NCI-H345 treated with DMSO at 0.1 percent for 48 hours (cell line): Measurements from ENCODE around the gene USP4.

ENCODE experiments used
- DNase-seq: peaks from one replicate; lab custom pipeline; 2025; ENCODE audit not compliant: unreplicated experiment; lab: John Stamatoyannopoulos, UW

USP4 gene

DNA sequence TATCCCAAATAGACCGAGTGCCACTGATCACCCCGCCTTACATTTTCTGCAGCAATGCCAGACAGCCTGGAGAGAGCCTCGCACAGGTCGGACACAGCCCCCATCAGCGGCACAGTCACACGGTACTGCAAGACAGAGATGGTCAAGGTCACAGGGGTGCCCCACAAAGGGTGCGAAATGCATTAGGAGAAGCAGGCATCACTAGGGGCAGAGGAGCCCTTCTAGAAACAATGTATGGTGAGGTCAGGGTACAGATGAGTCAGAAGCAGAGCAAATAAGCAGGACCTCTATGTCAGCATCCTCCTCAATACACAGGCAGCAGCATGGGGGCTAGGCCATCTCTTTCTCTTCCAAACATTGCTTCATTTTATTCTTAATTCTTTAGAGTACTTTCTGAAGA is 41.3 kb downstream of the USP4 start:
- DNase-seq = no peak

DNA sequence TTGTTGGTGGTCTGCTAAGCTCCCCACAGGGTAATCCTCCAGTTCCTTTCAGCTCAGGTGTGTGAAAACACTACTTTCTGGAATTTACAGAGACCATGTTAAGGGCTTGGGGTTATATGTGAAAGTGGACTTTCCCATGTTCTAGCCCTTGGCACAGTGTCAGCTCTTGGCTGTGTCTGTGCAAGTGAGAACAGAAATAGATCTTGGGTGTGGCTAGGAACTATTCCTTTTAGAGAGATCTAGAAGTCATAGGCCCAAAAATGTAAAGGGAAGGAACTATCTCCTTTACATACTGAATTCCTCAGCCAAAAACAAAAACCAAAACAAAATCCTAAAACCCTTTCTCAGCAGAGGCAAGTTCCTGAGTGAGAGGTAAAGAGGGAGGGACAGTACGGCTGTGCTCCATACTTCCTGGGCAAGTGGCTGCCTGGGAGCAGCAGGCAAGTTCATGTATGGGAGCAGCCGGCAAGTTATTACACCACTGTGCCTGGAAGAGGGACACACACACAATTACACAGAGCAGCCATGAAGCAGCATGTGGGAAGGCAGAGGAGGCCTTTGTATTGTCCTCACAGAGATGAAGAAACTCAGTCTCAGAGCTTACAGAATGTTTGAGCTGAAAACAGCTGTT is 43.0 kb downstream of the USP4 start:
- no peak for DNase-seq

DNA sequence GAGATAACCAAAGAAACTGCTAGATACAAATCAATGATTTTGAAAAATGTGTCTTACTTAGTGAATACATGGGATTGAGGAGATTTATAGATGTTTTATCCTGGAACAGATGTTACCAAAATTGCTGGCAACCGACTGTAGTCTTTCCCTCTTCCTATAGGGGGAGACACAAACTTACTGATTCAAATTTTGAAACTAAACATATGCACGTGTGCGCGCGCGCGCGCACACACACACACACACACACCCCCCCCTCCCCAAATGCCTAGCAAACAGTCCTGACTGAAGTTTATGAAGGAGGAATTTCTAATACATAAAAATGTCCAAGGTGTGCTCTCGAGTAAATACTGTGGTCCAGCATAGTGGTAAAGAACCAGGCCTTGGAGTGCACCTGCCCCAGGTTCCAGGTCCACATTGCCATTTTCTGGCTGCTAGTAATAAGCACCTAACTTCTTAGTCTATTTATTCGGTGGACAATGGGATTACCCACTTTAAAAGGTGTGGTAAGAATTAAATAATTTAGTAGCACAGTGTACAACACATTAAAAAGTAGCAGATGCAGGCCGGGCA is 44.3 kb downstream of the USP4 start:
- no peak for DNase-seq

DNA sequence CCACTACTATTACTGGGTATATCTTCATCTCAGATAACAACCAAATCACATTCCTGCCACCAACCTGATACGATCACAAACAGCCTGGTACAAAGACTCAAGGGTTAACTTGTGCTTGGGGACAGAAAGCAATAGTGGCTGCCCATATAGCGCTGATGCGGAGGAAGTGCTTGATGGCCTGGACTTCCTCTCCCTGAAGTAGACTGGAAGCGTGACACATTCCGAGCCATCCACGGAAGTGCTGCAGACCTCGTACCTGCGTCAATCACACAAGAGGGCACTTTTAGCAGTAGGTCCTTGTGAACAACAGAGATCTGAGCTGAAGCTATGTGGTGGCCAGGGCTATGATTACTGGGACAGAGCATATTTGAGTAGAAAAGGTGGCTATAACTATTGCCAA is 45.5 kb downstream of the USP4 start:
- no peak for DNase-seq

DNA sequence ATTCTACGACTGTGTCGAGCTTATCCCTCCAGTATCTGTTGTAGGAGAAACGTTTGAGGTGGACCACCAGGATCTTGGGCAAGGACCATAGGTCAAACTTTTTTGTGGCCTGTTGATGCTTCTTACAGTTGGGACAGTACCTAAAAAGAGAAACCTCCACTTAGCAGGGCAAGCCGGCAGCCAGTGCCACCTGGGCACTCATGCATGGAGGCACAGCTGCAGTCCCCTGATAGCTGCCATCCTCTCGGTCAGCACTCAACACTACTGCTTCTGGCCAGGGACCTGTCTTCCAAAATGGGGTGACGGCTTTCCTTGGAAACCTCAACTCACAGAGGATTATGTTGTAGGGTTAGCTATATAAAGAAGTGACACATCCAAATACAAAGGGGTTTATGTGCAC is 55.9 kb downstream of the USP4 start:
- DNase-seq = no peak

DNA sequence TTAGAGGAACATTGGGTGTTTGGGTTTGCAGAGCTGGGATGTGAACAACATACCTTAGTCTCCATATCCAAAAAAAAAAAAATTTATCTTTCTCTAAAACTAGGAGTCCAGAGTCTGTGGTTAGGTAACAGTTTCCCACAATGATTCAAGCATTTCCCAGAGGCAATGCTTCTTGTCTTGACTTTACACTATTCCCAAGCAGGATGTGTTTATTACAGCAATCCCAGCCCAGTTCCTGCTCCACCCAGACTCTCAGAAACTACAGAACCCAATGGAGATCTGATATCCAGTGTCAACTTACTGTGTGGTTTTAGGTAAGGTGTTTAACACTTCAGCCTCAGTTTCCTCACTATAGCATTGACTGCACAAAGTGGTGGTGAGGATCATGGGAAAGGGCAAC is 60.5 kb downstream of the USP4 start:
- DNase-seq = no peak

DNA sequence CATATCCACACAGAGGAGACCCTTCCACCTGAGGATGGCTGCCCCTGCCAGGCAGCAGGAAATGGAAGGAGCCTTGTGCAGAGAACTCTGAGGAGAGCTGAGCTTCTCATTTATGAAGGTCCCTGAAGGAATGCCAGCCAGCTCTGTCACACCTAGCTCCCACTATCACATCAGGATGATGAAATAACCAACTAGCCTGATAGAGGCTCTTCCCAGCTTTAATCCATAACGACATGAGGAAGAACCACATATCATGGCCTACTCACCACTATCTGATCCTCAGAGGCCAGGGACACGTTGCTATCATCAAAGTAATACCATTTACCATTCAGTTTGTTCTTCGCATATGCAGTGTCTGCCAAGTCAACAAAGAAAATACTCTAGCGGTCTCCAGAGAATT is 61.3 kb downstream of the USP4 start:
- no peak for DNase-seq

DNA sequence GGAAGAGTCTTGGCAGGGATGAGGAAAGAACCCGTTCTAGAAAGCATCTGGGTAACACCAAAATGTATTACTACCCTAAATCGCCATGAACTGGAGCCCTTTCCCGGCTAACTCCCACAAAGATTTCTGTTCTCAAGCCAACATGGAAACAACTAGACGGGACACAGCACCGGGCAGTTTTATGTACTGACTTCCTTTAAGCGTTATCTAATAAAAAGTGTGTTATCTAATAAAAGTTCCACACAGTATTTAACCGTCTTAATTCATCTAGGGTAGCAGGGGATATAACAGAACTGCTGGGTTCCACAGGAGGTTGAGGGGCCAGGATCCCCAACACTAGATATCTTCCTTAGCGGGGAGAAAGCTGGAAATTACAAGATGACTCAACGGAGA is 62.5 kb downstream of the USP4 start:
- no peak for DNase-seq

DNA sequence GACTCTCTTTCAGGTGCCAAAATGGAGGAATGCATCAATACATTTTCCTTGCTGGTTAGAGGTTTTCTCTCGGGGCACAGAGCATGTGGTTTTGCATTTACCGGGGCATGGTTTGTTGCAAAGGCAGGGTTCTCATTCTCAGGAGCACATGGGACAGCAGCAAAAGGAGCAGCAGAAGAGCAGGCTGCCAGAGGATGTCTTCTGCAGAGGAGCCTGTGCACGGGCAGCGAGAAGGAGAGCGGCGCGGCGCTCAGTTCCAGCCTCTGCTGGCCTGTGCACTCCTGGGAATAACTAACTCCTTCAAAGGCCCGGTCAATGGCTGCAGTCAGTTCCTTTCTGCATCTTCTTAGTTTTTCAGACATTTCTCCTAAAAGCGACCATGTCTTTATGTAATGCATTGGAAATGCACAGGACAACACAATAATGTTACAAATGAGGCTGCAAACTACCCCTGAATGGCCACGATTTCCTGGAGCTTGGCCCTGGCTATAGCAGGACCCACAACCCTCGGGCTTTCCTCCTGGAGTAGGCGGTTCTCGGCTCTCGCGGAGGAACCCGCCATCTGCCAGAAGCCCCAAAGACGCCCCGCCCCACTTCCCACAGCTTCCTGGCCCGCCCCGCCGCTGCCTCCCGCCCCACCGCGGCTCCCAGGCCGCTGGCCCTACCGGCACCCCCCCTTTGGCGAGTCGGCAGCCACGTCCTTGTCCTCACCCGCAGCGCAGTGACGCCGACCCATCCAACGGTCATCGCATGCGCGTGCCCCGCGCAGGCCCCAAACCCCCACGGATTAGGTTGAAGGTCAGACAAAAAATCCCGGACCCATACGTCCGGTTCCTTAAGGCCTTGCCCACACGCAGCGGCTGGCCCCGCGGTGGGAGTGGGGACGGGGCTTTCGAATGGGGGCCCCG is 63.1 kb downstream of the USP4 start, which contains the start of gene C3orf62:
C3orf62 (minus strand) TSS at position 758 of the 908 bp plus-strand sequence; CDS start at position 398, 360 bp downstream.
- DNase-seq = no peak

DNA sequence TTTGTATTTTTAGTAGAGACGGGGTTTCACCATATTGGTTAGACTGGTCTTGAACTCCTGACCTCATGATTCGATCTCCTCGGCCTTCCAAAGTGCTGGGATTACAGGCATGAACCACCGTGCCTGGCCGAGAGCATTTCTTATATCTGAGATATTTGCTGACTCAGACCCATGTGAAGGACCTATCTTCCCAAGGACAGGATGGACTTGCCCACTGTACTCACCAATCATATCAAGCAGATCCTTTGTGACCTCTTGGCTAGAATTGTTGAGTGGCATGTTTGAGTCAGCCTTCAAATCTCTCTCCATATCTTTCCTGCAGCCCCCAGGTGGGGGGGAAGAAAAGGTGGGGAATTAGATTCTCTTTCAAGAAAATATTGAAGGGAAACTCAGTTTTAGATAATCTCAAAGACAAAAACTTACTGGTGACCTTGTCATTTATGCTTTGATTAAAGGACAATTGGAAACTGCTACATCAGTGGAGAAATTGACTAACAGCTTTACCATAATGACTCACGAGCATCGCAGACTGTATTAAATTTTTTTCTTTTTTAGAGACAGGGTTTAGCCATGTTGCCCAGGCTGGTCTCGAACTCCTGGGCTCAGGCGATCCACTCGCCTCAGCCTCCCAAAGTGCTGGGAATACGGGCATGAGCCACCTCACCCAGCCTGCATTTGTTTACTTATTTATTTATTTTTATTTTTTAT is 65.9 kb downstream of the USP4 start:
- DNase-seq = no peak

DNA sequence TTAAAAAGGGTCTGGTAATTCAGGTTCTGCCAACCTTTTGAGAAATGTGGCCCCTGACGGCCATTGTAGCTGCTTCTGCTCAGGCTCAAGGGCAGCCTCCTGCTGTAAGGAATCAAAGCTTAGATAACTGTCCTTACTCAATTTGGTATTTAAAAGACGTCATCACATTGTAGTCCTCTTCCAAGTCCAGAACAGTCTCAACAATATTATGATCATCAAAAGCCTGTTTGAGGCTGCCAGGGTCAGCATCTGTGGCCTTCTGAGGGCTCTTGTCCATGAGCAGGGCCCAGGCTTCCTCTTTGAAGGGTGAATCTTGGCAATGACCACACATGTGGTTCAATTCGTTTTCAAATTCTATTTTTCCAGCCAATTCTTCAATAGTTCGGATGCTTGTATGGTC is 68.8 kb downstream of the USP4 start:
- DNase-seq = no peak

DNA sequence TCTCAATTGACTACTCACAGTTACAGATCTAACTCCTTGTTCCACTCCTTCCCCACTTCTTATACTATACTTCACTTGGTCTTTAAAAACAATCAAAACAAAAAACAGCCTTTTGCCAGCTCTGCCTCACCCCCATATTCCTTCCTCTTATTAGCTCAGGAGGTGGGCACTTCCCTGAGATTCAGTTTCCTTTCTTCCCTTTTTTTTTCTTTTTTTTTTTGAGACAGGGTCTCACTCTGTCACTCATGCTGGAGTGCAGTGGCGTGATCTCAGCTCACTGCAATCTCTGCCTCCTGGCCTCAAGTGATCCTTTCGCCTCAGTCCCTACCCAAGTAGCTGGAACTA is 69.7 kb downstream of the USP4 start:
- no peak for DNase-seq

DNA sequence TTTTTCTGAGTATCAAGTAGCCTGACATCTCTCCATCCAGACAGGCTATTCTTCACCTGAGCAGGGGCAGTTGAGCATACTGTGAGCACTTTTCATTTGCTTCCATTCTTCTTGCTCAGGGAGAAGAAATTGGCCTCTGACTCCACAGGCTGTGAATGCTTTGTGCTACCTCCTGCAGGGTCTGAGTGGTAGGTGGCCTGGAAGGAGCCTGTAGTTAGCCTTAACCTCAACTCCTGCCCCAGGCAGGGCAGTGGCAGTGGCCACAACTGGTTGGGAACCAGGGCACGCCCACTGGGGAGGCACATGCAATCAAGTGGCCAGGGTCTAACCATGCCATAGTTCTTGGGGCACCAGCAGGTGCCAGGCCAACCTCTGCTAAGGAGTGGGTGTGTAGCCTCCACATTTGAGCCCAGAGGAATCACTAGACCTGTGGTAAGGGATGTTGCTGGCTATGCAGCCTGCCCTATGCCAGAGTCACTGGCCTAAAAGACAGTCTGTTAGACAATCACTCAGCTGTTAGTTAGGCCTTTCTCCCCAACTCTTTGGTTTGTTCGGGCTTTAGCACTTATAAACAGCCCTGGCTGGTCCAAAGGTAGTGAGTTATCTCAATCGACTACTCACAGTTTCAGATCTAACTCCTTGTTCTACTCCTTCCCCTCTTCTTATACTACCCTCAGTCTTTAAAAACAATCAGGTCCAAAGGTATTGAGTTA is 70.3 kb downstream of the USP4 start:
- no peak for DNase-seq

DNA sequence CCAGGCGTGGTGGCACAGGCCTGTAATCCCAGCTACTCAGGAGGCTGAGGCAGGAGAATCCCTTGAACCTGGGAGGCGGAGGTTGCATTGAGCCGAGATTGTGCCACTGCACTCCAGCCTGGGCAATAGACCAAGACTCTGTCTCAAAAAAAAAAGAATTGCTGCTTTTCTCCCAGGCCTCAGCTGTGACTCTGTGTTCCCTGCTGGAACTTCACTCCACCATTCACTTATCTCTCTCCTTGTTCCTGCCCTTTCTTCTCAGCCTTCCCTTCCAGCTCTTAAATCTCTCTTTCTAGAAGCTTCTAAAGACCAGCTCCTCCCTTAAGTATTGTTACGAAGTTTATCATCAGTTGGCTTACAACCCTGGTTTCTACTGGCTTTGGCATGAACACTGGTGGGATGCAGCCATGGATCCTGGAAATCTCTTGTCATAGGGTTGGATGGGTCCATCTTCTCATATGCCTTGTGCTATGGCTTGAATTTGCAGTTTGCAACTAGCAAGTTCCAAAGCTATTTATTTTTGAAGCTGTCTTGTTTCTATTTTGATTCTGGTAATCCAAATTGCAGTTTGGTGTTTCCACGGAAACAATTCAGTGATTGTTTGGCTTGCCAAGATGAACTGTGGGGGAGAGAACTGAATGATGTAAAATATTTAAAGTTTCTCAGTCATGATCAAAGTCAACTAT is 73.3 kb downstream of the USP4 start:
- no peak for DNase-seq

DNA sequence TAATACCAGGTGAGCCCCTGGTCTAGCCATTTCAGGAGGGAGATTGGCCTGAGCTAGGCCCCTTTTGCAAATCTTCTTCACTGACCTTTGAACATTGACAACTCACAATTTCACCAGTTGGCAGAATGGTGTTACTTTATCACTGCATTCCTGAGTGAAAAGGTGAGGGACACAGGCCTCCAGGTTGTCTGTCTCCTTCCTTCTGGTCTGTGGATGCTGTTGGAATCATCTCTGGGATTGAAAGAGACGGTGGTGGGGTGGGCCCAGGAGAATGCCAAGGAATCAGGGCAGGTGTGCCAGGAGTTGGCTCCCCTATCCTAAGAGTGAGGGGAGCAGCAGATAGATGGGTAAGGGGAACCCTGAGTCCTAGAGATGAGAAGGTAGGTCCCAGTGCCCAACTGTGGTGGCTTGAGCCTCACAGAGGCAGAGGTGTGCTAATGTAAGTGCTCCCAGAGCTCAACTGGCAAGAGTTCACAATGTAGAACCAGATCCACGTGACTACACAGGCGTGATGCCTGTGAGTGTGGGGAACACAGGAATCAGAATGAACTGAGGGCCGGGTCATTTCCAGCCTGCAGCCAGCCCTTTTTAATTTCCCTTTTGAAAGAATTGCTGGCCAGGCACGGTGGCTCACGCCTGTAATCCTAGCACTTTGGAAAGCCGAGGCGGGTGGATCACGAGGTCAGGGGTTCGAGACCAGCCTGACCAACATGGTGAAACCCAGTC is 74.0 kb downstream of the USP4 start:
- DNase-seq = no peak

DNA sequence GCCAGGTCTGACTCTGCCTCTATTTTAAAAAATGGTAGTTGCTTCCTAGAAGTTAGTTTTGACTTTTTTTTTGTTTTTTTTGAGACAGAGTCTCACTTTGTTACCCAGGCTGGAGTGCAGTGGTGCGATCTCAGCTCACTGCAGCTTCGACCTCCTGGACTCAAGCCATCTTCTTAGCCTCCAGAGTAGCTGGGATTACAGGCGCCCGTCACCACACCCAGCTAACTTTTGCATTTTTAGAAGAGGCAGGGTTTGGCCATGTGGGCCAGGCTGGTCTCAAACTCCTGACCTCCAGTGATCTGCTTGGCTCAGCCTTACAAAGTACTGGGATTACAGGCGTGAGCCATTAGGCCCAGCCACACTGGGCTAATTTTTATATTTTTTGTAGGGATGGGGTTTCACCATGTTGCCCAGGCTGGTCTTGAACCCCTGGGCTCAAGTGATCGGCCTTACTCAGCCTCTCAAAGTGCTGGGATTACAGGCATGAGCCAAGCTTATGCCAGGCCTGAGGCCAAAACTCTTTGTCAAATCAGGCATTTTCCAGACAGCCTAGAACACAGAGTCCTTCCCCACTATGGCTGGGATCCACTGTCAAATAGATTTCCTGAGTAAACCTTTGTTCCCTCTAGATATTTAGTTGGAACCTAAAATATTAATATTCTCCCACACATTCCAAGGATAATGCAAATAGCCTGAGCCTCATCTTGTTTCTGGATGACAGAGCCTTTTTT is 76.5 kb downstream of the USP4 start:
- DNase-seq = no peak

DNA sequence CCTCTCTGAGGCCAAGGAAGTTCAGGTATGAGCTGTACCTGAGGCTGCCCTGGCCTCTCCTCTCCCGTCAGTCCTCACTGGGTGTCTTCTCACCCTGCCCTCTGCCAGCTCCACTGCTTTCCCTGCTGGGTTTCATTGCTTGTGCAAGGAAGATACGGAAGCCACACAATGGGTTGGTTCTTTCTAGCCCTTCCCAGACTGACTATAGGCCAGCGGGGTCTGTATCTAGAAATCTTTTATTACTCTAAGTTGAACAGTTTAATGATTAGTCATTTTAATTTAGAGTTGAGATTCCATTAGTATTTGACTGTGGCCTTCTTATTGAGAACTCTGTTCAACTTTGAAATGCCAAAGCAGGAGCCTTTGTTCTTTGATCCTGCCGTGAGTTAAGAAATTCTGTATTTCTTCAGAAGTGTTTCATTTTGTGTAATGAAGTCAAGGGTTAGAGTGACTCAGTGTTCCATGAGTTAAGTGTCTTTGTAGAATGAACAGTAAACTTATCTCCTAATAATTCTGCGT is 79.0 kb downstream of the USP4 start:
- DNase-seq = no peak

DNA sequence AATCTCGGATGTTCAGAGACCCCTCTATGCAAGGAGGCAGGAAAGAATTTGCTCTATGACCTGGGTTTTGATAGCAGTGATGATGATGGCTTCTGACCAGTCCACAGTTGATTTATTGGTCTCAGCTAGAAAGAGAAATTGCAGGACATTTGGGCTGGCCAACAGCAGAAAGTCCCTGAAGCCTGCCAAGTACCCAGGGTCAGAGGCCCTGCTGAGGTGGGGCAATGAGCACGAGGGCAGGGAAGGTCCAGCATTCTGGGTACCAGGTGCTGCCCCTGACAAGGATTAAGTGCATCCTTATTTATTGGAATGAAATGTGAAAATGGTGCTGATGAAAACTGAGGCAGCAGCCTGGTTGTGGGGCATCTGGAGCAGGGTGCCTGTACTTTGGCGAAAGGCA is 82.7 kb downstream of the USP4 start:
- DNase-seq = no peak
